ENCODE results near the gene HIPK2. TPM values are rescaled to one million over a fixed set of nuclear protein-coding genes. Genes with fewer than 3 reads are reported as not detected.
"Not testable (repeated sequence)": the region's sequence is repeated elsewhere in the genome, so short reads cannot be mapped to it uniquely, and the experiment has no call there.

The HIPK2 gene
- total RNA-seq, 1 donor = 7.3 TPM

GRCh38 chr7:139618482-139619366 is 159.1 kb downstream of the HIPK2 start:
- no peak overlapping the region for H3K4me3 ChIP-seq (ENCODE audit: low read depth, low read length)
- DNase-seq (ENCODE audit: low read depth) = peak; percentile 46
- TF ChIP-seq, protein P1, sequence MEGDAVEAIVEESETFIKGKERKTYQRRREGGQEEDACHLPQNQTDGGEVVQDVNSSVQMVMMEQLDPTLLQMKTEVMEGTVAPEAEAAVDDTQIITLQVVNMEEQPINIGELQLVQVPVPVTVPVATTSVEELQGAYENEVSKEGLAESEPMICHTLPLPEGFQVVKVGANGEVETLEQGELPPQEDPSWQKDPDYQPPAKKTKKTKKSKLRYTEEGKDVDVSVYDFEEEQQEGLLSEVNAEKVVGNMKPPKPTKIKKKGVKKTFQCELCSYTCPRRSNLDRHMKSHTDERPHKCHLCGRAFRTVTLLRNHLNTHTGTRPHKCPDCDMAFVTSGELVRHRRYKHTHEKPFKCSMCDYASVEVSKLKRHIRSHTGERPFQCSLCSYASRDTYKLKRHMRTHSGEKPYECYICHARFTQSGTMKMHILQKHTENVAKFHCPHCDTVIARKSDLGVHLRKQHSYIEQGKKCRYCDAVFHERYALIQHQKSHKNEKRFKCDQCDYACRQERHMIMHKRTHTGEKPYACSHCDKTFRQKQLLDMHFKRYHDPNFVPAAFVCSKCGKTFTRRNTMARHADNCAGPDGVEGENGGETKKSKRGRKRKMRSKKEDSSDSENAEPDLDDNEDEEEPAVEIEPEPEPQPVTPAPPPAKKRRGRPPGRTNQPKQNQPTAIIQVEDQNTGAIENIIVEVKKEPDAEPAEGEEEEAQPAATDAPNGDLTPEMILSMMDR (IDR thresholded peaks at IDR 0.05; ENCODE audit: insufficient read depth, low read depth, low read length) = peak; percentile 59

DNA sequence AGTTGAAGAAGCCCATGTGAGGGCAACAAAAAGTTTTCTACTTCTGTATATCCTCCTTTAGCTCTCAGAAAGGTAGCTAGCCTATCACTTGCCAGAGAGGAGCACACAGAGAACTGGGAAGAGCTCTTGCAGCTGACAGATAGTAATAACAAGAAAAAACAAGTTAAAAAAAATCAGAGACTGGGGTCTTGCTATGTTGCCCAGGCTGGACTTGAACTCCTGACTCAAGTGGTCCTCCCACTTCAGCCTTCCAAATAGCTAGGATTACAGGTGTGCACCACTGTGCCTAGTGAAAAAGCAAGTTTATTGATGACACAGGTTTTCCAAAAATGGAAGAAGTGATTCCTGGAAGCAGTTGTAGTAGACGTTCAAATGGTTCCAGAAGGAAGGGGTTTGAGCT is 160.7 kb downstream of the HIPK2 start:
- TF ChIP-seq, protein P1 (IDR thresholded peaks at IDR 0.05; ENCODE audit: insufficient read depth, low read depth, low read length) = no peak
- no peak overlapping the region for H3K4me3 ChIP-seq (ENCODE audit: low read depth, low read length)
- DNase-seq (ENCODE audit: low read depth) = no peak

DNA sequence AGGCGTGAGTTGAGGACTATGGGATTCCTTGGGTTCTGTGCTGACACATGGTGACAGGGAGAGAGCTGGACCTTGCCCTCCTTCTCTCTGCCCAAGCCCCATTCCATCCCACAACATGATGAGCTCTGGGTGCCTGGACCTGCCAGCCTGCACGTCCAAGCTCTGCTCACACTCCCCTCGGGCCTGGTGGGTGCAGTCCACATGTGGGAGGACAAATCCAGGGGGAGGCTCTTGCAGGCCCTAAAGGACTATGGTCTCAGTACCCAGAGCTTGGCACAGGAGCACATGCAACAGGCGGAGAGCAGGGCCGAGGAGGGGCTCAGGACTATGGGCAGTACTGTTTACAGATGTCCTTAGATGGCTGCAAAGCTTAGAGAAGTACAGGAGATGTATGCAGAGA is 162.9 kb downstream of the HIPK2 start:
- DNase-seq (ENCODE audit: low read depth) = no peak
- H3K4me3 ChIP-seq (ENCODE audit: low read depth, low read length) = no peak overlapping the region
- TF ChIP-seq, protein P1 (IDR thresholded peaks at IDR 0.05; ENCODE audit: insufficient read depth, low read depth, low read length) = no peak

- no peak for DNase-seq (ENCODE audit: low read depth)
- H3K4me3 ChIP-seq (ENCODE audit: low read depth, low read length) = no peak overlapping the region
- TF ChIP-seq, protein P1 (IDR thresholded peaks at IDR 0.05; ENCODE audit: insufficient read depth, low read depth, low read length) = no peak
These were observed 163.8 kb downstream of the HIPK2 start for GRCh38 chr7:139613971-139614411.

- not testable (repeated sequence) for DNase-seq (ENCODE audit: low read depth); H3K4me3 ChIP-seq (ENCODE audit: low read depth, low read length)
These were observed 166.2 kb downstream of the HIPK2 start for GRCh38 chr7:139611556-139611955.

- TF ChIP-seq, protein P1 (IDR thresholded peaks at IDR 0.05; ENCODE audit: insufficient read depth, low read depth, low read length) = no peak
- DNase-seq (ENCODE audit: low read depth) = no peak
- no peak overlapping the region for H3K4me3 ChIP-seq (ENCODE audit: low read depth, low read length)
These were observed 167.2 kb downstream of the HIPK2 start for GRCh38 chr7:139610595-139610994.

DNA sequence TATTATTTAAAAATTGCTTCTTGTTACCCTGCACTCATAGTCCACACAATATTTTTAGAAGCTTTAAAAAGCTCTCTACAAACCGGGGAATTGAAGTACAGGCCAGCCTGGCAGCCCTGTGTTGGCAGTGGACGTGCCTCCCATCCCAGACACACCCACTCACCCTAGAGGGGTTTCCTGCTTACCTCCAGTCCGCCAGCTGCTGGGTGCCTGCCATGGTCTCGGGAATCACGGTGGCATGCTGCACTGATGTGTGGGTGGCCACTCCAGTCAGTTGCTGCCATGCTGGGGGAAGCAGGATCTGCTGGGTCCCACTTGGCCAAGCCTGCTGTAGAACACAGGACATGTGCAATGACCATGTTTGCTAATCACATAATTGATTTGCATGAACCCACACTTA is 173.9 kb downstream of the HIPK2 start:
- no peak for DNase-seq (ENCODE audit: low read depth)
- TF ChIP-seq, protein P1 (IDR thresholded peaks at IDR 0.05; ENCODE audit: insufficient read depth, low read depth, low read length) = no peak
- no peak overlapping the region for H3K4me3 ChIP-seq (ENCODE audit: low read depth, low read length)

Measured in fibroblast of villous mesenchyme (primary cell).